Measurements from ENCODE around the gene KSR1. TPM values are rescaled to one million over a fixed set of nuclear protein-coding genes. Genes with fewer than 3 reads are reported as not detected.

KSR1 gene
- total RNA-seq, 2 donors from 2014 or later, result 11.5 to 23.7 TPM

DNA sequence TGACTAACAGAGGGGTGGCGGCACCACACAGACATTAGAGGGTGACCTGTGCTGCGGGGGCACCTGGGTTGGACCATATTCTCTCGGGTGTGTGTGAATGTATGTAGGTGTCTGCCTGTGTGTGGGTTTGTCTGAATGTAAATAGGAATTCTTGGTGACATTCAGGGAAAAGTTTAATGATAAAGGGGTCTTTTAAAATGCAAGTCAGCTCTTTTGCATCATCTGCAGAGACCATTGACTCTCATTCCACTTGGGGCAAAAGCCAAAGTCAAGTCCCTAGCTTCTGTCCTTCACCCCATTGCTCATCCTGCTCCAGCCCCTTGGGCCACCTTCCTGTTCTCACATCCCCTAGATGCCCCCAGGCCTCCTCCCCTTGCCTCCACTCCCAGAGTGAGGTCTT, 23.6 kb downstream of the KSR1 start:
- intact Hi-C loops (cut with DNase I), result no loop called here
- no peaks in the 10 kb centered on the region for H3K36me3 ChIP-seq
- H3K9me3 ChIP-seq, result no peaks in the 10 kb centered on the region
- no peak overlapping the region for H3K27ac ChIP-seq
- no peak overlapping the region for H3K4me3 ChIP-seq
- no peaks in the 10 kb centered on the region for H3K27me3 ChIP-seq (replicated peaks; ENCODE audit: insufficient read depth)
- no peaks in the 10 kb centered on the region for H3K4me1 ChIP-seq (replicated peaks)
- DNase-seq (ENCODE audit: low spot score), result no peak
- TF ChIP-seq, protein P1, sequence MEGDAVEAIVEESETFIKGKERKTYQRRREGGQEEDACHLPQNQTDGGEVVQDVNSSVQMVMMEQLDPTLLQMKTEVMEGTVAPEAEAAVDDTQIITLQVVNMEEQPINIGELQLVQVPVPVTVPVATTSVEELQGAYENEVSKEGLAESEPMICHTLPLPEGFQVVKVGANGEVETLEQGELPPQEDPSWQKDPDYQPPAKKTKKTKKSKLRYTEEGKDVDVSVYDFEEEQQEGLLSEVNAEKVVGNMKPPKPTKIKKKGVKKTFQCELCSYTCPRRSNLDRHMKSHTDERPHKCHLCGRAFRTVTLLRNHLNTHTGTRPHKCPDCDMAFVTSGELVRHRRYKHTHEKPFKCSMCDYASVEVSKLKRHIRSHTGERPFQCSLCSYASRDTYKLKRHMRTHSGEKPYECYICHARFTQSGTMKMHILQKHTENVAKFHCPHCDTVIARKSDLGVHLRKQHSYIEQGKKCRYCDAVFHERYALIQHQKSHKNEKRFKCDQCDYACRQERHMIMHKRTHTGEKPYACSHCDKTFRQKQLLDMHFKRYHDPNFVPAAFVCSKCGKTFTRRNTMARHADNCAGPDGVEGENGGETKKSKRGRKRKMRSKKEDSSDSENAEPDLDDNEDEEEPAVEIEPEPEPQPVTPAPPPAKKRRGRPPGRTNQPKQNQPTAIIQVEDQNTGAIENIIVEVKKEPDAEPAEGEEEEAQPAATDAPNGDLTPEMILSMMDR (IDR thresholded peaks at IDR 0.05), result no peak
- TF ChIP-seq POLR2AphosphoS5 (IDR thresholded peaks at IDR 0.05) (no peak), POLR2A (IDR thresholded peaks at IDR 0.05) (no peak)
- WGBS, result 97% methylated on average over 3 of the region's 3 CpGs

DNA sequence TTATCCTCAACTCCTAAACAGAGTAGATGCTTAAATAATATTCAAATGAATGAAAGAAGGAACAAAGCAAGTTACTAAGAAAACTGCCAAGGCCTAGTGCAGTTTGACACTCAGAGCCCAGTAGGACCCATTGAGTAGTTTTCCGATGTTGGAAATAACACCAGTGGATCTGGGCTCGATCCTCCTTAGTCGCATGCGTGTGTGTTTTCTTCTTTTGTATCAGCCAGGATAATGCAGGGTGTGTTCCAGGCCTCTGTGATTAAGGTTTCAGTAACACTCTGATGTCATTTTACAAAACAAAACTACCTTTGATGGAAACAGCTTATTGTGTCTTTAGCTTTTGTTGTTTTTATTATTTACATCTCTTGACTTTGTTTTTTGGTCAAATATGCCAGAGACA, 24.5 kb downstream of the KSR1 start:
- TF ChIP-seq, protein P1 (IDR thresholded peaks at IDR 0.05), result no peak
- TF ChIP-seq POLR2A (IDR thresholded peaks at IDR 0.05), result no peak
- no peak for TF ChIP-seq POLR2AphosphoS5 (IDR thresholded peaks at IDR 0.05)
- 90% methylated on average over 4 of the region's 4 CpGs for WGBS
- no peaks in the 10 kb centered on the region for H3K36me3 ChIP-seq
- H3K9me3 ChIP-seq, result no peaks in the 10 kb centered on the region
- H3K27ac ChIP-seq, result no peak overlapping the region
- no peak overlapping the region for H3K4me3 ChIP-seq
- no peaks in the 10 kb centered on the region for H3K4me1 ChIP-seq (replicated peaks)
- DNase-seq (ENCODE audit: low spot score), result no peak
- H3K27me3 ChIP-seq (replicated peaks; ENCODE audit: insufficient read depth), result no peaks in the 10 kb centered on the region
- intact Hi-C loops (cut with DNase I), result no loop called here

DNA sequence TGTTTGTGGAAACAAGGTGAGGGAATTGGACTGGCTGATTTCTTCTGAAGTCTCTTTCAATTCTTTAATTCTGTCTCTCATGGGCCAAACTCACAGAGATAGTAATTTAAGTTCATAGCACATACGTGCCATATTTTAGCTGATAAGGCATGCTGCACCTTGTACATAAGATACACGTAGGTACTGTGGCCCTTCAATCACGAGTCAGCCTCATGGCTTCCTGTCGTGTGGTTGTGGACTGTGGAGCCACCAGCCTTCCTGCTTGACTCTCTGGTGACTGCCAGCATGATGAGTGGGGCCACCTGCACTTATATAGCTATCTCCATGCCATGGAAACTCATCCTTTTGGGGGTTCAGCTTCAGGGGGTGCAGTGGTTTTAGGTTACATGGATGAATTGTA, 25.1 kb downstream of the KSR1 start:
- intact Hi-C loops (cut with DNase I), result no loop called here
- Histone ChIP-seq H3K9me3 (no peaks in the 10 kb centered on the region), H3K36me3 (no peaks in the 10 kb centered on the region), H3K4me1 (replicated peaks) (no peaks in the 10 kb centered on the region), H3K27me3 (replicated peaks; ENCODE audit: insufficient read depth) (no peaks in the 10 kb centered on the region), H3K4me3 (no peak overlapping the region), H3K27ac (no peak overlapping the region)
- no peak for TF ChIP-seq POLR2AphosphoS5 (IDR thresholded peaks at IDR 0.05)
- TF ChIP-seq POLR2A (IDR thresholded peaks at IDR 0.05), result no peak
- TF ChIP-seq, protein P1 (IDR thresholded peaks at IDR 0.05), result no peak
- WGBS, result 73% methylated on average over 4 of the region's 4 CpGs
- DNase-seq (ENCODE audit: low spot score), result no peak

DNA sequence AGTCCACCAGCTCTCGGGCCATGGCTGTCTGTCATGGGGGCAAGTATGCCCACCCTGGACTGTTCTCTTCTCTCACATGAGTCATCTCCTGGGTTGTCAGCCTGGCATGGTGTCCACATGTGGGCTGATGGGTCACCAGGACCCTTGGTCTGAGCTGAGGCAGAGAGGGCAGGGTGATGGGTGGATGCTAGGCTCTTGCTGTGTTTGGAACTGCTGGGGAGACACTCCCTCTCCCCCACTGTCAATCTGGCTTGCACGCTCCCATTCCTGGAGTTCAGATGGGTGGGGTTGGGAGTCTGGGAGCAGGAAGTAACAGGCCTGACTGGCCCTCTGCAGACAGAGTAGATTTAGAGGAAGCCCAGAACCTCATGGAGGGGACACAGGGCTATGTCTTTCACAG, 28.9 kb downstream of the KSR1 start:
- no peaks in the 10 kb centered on the region for H3K27me3 ChIP-seq (replicated peaks; ENCODE audit: insufficient read depth)
- no peaks in the 10 kb centered on the region for H3K4me1 ChIP-seq (replicated peaks)
- no peak for TF ChIP-seq POLR2A (IDR thresholded peaks at IDR 0.05)
- no peak for TF ChIP-seq POLR2AphosphoS5 (IDR thresholded peaks at IDR 0.05)
- TF ChIP-seq, protein P1 (IDR thresholded peaks at IDR 0.05), result no peak
- H3K36me3 ChIP-seq, result no peaks in the 10 kb centered on the region
- H3K27ac ChIP-seq, result no peak overlapping the region
- H3K9me3 ChIP-seq, result no peaks in the 10 kb centered on the region
- DNase-seq (ENCODE audit: low spot score), result no peak
- no peak overlapping the region for H3K4me3 ChIP-seq
- 86% methylated on average over 2 of the region's 2 CpGs for WGBS
- intact Hi-C loops (cut with DNase I), result no loop called here

DNA sequence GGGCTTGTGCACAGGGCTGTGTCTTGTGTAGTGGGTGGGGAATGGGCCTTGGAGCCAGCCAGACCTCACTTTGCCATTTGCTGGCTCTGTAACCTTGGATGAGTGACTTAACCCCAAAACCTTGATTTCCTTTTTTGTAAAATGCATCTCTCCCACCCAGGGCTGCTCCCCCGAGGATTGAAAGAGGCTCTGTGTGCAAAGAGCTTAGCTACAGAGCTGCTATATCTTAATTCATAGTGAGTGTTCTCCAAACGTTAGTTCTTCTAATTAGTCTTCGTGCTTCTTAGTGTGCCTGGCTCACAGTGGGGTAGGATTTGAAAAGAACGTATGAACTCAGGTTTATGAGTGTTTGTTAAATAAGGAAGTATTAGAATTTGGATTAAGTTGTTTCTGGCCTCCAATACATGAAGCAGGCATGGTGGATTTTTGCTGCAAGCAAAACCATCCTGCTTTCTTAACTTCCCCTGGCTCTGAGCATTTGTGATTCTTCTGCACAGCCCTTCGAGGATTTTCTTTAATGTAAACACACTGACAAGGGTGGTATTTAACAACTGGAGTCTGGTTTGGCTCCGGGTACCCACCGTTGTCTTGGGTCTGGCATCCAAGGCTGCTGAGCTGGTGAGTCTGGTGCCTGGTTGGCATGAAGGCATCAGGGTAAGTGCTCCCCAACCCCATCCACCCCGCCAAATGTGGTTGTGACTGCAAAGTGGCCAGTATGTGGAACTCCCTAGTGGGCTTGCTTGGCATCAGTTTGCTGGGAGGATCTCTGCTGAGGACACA, 29.7 kb downstream of the KSR1 start:
- Histone ChIP-seq H3K27me3 (replicated peaks; ENCODE audit: insufficient read depth) (no peaks in the 10 kb centered on the region), H3K4me1 (replicated peaks) (no peaks in the 10 kb centered on the region), H3K36me3 (no peaks in the 10 kb centered on the region), H3K4me3 (no peak overlapping the region), H3K9me3 (no peaks in the 10 kb centered on the region), H3K27ac (no peak overlapping the region)
- DNase-seq (ENCODE audit: low spot score), result no peak
- whole genome bisulfite sequencing, result 39% methylated on average over 8 of the region's 8 CpGs
- intact Hi-C loops (cut with DNase I), result no loop called here
- TF ChIP-seq POLR2AphosphoS5 (IDR thresholded peaks at IDR 0.05), result no peak
- no peak for TF ChIP-seq POLR2A (IDR thresholded peaks at IDR 0.05)
- TF ChIP-seq, protein P1 (IDR thresholded peaks at IDR 0.05), result no peak
